HEK293 (cell line): Measurements from ENCODE around the gene JPH3.

ENCODE experiments used
- GFI1B ChIP-seq: fragments of 450-650 bp; formaldehyde crosslinking; IDR thresholded peaks from 2 replicates; pipeline ENCODE4 v1.5.1; 2016; ENCODE audit warnings: missing biosample characterization, missing genetic modification characterization
- GLIS1 ChIP-seq: fragments of 450-650 bp; formaldehyde crosslinking; IDR thresholded peaks from 2 replicates; pipeline ENCODE4 v1.5.1; 2016; ENCODE audit warnings: missing biosample characterization, missing genetic modification characterization
- HOXD13 ChIP-seq: sonication (generic); formaldehyde crosslinking; IDR thresholded peaks from 2 replicates; pipeline ENCODE4 v1.8.0; 2022; ENCODE audit warnings: missing genetic modification reagents, borderline replicate concordance
- KLF1 ChIP-seq: fragments of 450-650 bp; formaldehyde crosslinking; IDR thresholded peaks from 2 replicates; pipeline ENCODE4 v1.5.1; 2016; ENCODE audit warnings: missing biosample characterization, missing genetic modification characterization
- KLF7 ChIP-seq: fragments of 450-650 bp; formaldehyde crosslinking; IDR thresholded peaks from 2 replicates; pipeline ENCODE4 v1.5.1; 2016; ENCODE audit warnings: missing biosample characterization, missing genetic modification characterization, borderline replicate concordance
- TRIM28 ChIP-seq: IDR thresholded peaks from 2 replicates; pipeline ENCODE4 v1.6.1; 2011; ENCODE audit warnings: low read length, control low read depth, borderline replicate concordance
- YY2 ChIP-seq: fragments of 450-650 bp; formaldehyde crosslinking; IDR thresholded peaks from 2 replicates; pipeline ENCODE4 v1.5.1; 2016; ENCODE audit warnings: missing biosample characterization, missing genetic modification characterization
- ZBTB10 ChIP-seq: fragments of 450-650 bp; formaldehyde crosslinking; IDR thresholded peaks from 2 replicates; pipeline ENCODE4 v1.5.1; 2016; ENCODE audit warnings: missing biosample characterization, missing genetic modification characterization
- ZBTB49 ChIP-seq: fragments of 450-650 bp; formaldehyde crosslinking; IDR thresholded peaks from 2 replicates; pipeline ENCODE4 v1.5.1; 2016; ENCODE audit warnings: missing biosample characterization, missing genetic modification characterization, low read depth
- ZFP37 ChIP-seq: fragments of 450-650 bp; formaldehyde crosslinking; IDR thresholded peaks from 2 replicates; pipeline ENCODE4 v1.5.1; 2016; ENCODE audit warnings: missing biosample characterization, missing genetic modification characterization
- ZNF114 ChIP-seq: fragments of 450-650 bp; formaldehyde crosslinking; IDR thresholded peaks from 2 replicates; pipeline ENCODE4 v1.5.0; 2017; ENCODE audit warnings: missing biosample characterization, missing genetic modification characterization
- ZNF248 ChIP-seq: fragments of 450-650 bp; formaldehyde crosslinking; IDR thresholded peaks from 2 replicates; pipeline ENCODE4 v1.5.1; 2017; ENCODE audit warnings: missing biosample characterization, missing genetic modification characterization
- ZNF501 ChIP-seq: fragments of 450-650 bp; formaldehyde crosslinking; IDR thresholded peaks from 2 replicates; pipeline ENCODE4 v1.5.1; 2016; ENCODE audit warnings: missing biosample characterization, missing genetic modification characterization
- ZNF510 ChIP-seq: fragments of 450-650 bp; formaldehyde crosslinking; IDR thresholded peaks from 2 replicates; pipeline ENCODE4 v1.5.1; 2018; ENCODE audit warnings: mild to moderate bottlenecking, missing genetic modification characterization, missing biosample characterization; ENCODE audit not compliant: insufficient replicate concordance
- ZNF561 ChIP-seq: fragments of 450-650 bp; IDR thresholded peaks from 2 replicates; pipeline ENCODE4 v1.5.1; 2018; ENCODE audit warnings: missing biosample characterization, missing genetic modification characterization, borderline replicate concordance
- ZNF585B ChIP-seq: fragments of 450-650 bp; formaldehyde crosslinking; IDR thresholded peaks from 2 replicates; pipeline ENCODE4 v1.5.1; 2016; ENCODE audit warnings: missing biosample characterization, missing genetic modification characterization
- ZNF629 ChIP-seq: fragments of 450-650 bp; formaldehyde crosslinking; IDR thresholded peaks from 2 replicates; pipeline ENCODE4 v1.5.1; 2017; ENCODE audit warnings: missing biosample characterization, missing genetic modification characterization
- ZNF837 ChIP-seq: fragments of 450-650 bp; formaldehyde crosslinking; IDR thresholded peaks from 2 replicates; pipeline ENCODE4 v1.5.1; 2016; ENCODE audit warnings: missing biosample characterization, missing genetic modification characterization
- ZSCAN4 ChIP-seq: fragments of 450-650 bp; formaldehyde crosslinking; IDR thresholded peaks from 2 replicates; pipeline ENCODE4 v1.5.1; 2017; ENCODE audit warnings: missing biosample characterization, missing genetic modification characterization
- TF ChIP-seq, protein P1 (sequence below): IDR thresholded peaks from 2 replicates; pipeline ENCODE4 v1.6.1; 2011; ENCODE audit warnings: mild to moderate bottlenecking, low read depth, low read length, borderline replicate concordance
- TF ChIP-seq, protein P2 (sequence below): fragments of 450-650 bp; formaldehyde crosslinking; IDR thresholded peaks from 2 replicates; pipeline ENCODE4 v1.5.1; 2017; ENCODE audit warnings: missing biosample characterization, mild to moderate bottlenecking, missing genetic modification characterization, moderate library complexity

The JPH3 gene

DNA sequence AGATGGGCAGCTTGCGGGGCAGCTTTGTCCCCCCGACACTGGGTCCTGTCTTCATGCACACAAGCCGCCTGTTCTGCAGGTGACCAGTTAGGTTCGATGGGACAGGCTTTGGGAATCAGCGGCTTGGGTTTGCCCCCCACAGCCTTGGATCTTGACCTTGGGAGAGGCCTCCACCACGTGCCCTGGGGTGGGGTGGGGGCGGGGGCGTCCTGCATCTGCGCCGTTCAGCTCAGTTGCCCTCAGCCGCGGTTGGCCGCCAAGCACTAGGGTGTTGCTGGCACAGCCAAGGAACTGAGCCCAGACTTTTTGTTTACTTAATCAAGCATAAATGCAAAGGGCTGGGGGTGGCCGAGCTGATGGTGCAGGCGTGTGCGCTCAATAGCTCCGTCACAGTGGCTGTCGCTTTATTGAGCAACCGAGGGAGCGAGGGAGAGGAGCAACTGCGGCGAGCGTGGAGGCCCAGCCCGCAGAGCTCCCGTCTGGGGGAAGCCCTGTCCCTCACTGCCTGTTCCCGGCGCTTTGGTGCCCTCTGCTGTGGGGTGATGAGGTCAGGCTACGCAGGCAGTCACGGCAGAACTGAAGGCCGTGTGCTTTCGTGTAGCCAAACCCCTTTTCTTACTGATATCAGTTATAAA, 33.9 kb downstream of the JPH3 start (continued):
- TF ChIP-seq ZBTB49 (no peak), ZFP37 (tag by site-specific recombination) (no peak), ZSCAN4 (tag by site-specific recombination) (no peak), KLF7 (tag by site-specific recombination) (no peak), HOXD13 (no peak), ZNF248 (tag by site-specific recombination) (no peak), KLF1 (tag by site-specific recombination) (peak; percentile 60), GFI1B (tag by site-specific recombination) (no peak), TRIM28 (no peak), ZNF114 (tag by site-specific recombination) (no peak), ZNF510 (no peak), ZNF629 (tag by site-specific recombination) (0 out of 2 replicates have a peak, but pooled peaks have one; percentile 19), ZNF561 (0 out of 2 replicates have a peak, but pooled peaks have one; percentile 56), YY2 (tag by site-specific recombination) (no peak), ZBTB10 (no peak), GLIS1 (tag by site-specific recombination) (peak; percentile 44; the same call in 1 of the 2 replicates), ZNF837 (tag by site-specific recombination) (no peak), ZNF585B (tag by site-specific recombination) (no peak), ZNF501 (tag by site-specific recombination) (no peak)
- TF ChIP-seq, protein P1, sequence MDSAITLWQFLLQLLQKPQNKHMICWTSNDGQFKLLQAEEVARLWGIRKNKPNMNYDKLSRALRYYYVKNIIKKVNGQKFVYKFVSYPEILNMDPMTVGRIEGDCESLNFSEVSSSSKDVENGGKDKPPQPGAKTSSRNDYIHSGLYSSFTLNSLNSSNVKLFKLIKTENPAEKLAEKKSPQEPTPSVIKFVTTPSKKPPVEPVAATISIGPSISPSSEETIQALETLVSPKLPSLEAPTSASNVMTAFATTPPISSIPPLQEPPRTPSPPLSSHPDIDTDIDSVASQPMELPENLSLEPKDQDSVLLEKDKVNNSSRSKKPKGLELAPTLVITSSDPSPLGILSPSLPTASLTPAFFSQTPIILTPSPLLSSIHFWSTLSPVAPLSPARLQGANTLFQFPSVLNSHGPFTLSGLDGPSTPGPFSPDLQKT: no peak
- TF ChIP-seq, protein P2, sequence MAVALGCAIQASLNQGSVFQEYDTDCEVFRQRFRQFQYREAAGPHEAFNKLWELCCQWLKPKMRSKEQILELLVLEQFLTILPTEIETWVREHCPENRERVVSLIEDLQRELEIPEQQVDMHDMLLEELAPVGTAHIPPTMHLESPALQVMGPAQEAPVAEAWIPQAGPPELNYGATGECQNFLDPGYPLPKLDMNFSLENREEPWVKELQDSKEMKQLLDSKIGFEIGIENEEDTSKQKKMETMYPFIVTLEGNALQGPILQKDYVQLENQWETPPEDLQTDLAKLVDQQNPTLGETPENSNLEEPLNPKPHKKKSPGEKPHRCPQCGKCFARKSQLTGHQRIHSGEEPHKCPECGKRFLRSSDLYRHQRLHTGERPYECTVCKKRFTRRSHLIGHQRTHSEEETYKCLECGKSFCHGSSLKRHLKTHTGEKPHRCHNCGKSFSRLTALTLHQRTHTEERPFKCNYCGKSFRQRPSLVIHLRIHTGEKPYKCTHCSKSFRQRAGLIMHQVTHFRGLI (tag by site-specific recombination): peak; percentile 72
